Nephron (organoid): ENCODE results near the gene RIMS4.

Source experiments
- H3K27ac Mint-ChIP-seq, 3 experiments: 2 replicates each; pipeline ENCODE4 v1.8.0; 2020; ENCODE audit warnings: mixed read lengths in 3 of 3, mild to moderate bottlenecking in 2 of 3, moderate library complexity in 1 of 3
- H3K27me3 Mint-ChIP-seq: 2 replicates; pipeline ENCODE4 v1.8.0; 2021; ENCODE audit warnings: low read depth, mild to moderate bottlenecking, moderate library complexity, mixed read lengths
- H3K36me3 Mint-ChIP-seq: 2 replicates; pipeline ENCODE4 v1.8.0; 2020; ENCODE audit warnings: low read depth, mixed read lengths
- H3K4me1 Mint-ChIP-seq: 2 replicates; pipeline ENCODE4 v1.8.0; 2020; ENCODE audit warnings: mixed read lengths
- H3K4me3 Mint-ChIP-seq, 3 experiments: 2 replicates each; pipeline ENCODE4 v1.8.0; 2020; ENCODE audit warnings: mild to moderate bottlenecking in 3 of 3, mixed read lengths in 3 of 3, moderate library complexity in 2 of 3
- H3K9me3 Mint-ChIP-seq: 2 replicates; pipeline ENCODE4 v1.8.0; 2020; ENCODE audit warnings: mixed read lengths
- TF ChIP-seq, protein P1 (sequence below), 3 experiments: fragments of 200-600 bp; sonication (generic); IDR thresholded peaks; one replicate each; pipeline ENCODE4 v1.5.0; 2021; ENCODE audit warnings: antibody characterized with exemption in 3 of 3; ENCODE audit not compliant: unreplicated experiment in 3 of 3

RIMS4 gene

DNA sequence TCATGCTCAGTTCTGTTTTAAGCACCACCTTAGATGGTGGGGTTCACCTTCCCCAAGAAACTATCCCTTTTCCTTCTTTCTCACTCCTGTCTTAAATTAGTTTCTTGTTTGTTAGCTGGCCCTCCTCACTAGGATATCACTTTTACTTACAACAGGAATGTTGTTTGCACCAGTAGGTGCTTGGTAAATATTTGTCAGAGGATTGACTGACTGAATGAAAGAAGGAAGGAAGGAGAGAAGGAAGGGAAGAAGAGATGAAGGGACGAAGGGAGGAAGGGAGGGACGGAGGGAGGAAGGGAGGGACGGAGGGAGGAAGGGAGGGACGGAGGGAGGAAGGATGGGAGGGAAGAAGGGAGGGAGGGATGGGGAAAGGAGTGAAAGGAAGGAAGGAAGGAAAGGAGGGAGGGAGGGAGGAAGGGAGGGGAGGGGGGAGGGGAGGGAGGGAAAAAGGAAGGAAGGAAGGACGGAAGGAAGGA lies 65.2 kb downstream of the RIMS4 start:
- peaks cover 50% of the 10 kb centered on the region for H3K27me3 Mint-ChIP-seq
- H3K4me3 Mint-ChIP-seq = peak overlapping the region; percentile 70 to 77 (median 76)
- no peak overlapping the region for H3K27ac Mint-ChIP-seq
- peaks cover 8% of the 10 kb centered on the region for H3K4me1 Mint-ChIP-seq
- H3K36me3 Mint-ChIP-seq = no peaks in the 10 kb centered on the region
- TF ChIP-seq, protein P1, sequence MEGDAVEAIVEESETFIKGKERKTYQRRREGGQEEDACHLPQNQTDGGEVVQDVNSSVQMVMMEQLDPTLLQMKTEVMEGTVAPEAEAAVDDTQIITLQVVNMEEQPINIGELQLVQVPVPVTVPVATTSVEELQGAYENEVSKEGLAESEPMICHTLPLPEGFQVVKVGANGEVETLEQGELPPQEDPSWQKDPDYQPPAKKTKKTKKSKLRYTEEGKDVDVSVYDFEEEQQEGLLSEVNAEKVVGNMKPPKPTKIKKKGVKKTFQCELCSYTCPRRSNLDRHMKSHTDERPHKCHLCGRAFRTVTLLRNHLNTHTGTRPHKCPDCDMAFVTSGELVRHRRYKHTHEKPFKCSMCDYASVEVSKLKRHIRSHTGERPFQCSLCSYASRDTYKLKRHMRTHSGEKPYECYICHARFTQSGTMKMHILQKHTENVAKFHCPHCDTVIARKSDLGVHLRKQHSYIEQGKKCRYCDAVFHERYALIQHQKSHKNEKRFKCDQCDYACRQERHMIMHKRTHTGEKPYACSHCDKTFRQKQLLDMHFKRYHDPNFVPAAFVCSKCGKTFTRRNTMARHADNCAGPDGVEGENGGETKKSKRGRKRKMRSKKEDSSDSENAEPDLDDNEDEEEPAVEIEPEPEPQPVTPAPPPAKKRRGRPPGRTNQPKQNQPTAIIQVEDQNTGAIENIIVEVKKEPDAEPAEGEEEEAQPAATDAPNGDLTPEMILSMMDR (IDR thresholded peaks at IDR 0.05; ENCODE audit: unreplicated experiment in 3 of 3) = no peak
- no peaks in the 10 kb centered on the region for H3K9me3 Mint-ChIP-seq

GRCh38 chr20:44743916-44744655 lies 66.3 kb downstream of the RIMS4 start:
- peaks cover 47% of the 10 kb centered on the region for H3K27me3 Mint-ChIP-seq
- TF ChIP-seq, protein P1 (IDR thresholded peaks at IDR 0.05; ENCODE audit: unreplicated experiment in 3 of 3) = no peak
- peaks cover 16% of the 10 kb centered on the region for H3K4me1 Mint-ChIP-seq
- no peaks in the 10 kb centered on the region for H3K36me3 Mint-ChIP-seq
- no peak overlapping the region for H3K4me3 Mint-ChIP-seq
- H3K27ac Mint-ChIP-seq = no peak overlapping the region
- no peaks in the 10 kb centered on the region for H3K9me3 Mint-ChIP-seq

DNA sequence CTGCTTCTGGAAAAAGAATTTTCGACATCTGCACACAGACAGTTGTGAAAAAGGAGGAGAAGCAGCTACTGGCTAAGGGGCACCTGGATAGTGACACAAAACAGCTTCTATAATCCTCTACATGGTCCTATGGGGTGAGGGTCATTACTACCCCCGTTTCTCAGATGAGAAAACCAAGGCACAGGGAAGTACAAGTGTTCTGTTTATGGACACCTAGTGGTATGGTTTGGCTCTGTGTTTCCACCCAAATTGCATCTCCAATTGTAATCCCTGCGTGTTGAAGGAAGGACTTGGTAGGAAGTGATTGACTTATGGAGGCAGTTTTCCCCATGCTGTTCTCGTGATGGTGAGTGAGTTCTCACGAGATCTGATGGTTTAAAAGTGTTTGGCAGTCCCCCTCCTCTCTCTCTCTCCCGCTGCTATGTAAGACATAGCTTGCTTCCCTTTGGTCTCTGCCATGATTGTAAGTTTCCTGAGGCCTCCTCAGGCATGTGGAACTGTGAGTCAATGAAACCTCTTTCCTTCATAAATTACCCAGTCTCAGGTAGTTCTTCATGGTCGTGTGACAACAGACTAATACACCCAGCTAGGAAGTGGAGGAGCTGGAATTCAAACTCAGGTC lies 67.2 kb downstream of the RIMS4 start:
- peaks cover 22% of the 10 kb centered on the region for H3K4me1 Mint-ChIP-seq
- H3K27ac Mint-ChIP-seq = no peak overlapping the region
- no peaks in the 10 kb centered on the region for H3K9me3 Mint-ChIP-seq
- TF ChIP-seq, protein P1 (IDR thresholded peaks at IDR 0.05; ENCODE audit: unreplicated experiment in 3 of 3) = no peak
- H3K36me3 Mint-ChIP-seq = no peaks in the 10 kb centered on the region
- H3K27me3 Mint-ChIP-seq = peaks cover 51% of the 10 kb centered on the region
- no peak overlapping the region for H3K4me3 Mint-ChIP-seq

DNA sequence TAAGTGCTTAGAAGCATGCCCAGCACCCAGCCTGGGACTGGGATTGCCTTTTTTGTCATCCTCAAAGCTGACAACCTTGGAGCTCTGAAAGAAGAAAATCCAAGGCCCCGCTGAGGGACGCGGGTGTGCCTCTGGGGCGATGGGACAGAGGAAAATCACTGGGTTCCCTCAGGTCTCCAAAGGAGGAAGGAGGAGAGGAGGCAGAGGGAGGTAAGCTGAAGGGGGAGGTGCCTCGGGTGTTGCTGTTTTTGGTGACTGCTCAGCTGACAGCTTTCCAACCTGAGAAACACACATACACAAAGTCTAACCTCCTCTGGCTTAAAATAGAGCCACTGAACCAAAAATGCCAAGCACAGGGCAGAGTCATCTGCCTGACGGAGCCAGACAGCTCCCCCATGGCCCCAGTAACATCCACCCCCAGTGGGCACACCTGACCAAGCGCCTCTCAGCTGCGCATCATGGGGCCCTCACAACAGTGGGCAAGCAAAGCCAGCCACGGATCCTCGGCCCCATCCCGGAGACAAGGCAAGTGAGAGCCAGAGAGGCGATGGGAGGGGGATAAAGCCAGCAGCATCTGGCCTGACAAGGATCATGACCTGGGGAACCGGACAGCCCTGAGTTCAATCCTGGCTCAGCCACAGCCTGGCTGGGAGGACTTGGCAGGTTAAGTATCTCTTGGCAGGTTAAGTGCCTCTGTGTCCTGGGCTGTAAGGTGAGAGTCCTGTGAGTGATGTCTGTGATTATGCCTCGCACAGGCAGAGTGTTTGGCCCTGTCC lies 67.9 kb downstream of the RIMS4 start:
- H3K4me3 Mint-ChIP-seq = no peak overlapping the region
- TF ChIP-seq, protein P1 (IDR thresholded peaks at IDR 0.05; ENCODE audit: unreplicated experiment in 3 of 3) = no peak

GRCh38 chr20:44739942-44740341 lies 70.4 kb downstream of the RIMS4 start:
- H3K36me3 Mint-ChIP-seq = no peaks in the 10 kb centered on the region
- peak overlapping the region in 1 of 3 experiments; percentile 7 for H3K27ac Mint-ChIP-seq
- TF ChIP-seq, protein P1 (IDR thresholded peaks at IDR 0.05; ENCODE audit: unreplicated experiment in 3 of 3) = no peak
- no peak overlapping the region for H3K4me3 Mint-ChIP-seq
- no peaks in the 10 kb centered on the region for H3K9me3 Mint-ChIP-seq
- H3K4me1 Mint-ChIP-seq = peaks cover 23% of the 10 kb centered on the region
- peaks cover 34% of the 10 kb centered on the region for H3K27me3 Mint-ChIP-seq

More for the DNA sequence above, 67.9 kb downstream of the RIMS4 start:
- peaks cover 49% of the 10 kb centered on the region for H3K27me3 Mint-ChIP-seq
- H3K36me3 Mint-ChIP-seq = no peaks in the 10 kb centered on the region
- no peak overlapping the region for H3K27ac Mint-ChIP-seq
- peaks cover 20% of the 10 kb centered on the region for H3K4me1 Mint-ChIP-seq
- no peaks in the 10 kb centered on the region for H3K9me3 Mint-ChIP-seq
